ENCODE measurements around the gene EDNRA. TPM values are rescaled to one million over a fixed set of nuclear protein-coding genes. Genes with fewer than 3 reads are reported as not detected.

Gene EDNRA
- total RNA-seq, 1 experiment from 2014 or later: 2.5 TPM

GRCh38 chr4:147533331-147533730 is 52.4 kb downstream of the EDNRA start:
- ChIA-PET POLR2A (no interaction called here), CTCF (interaction anchor here (1.4 kb wide), 1 partner anchor 14 kb away, joined by 6 read pairs; no protein-coding TSS in a partner anchor)
- H3K27ac Mint-ChIP-seq: no peak overlapping the region
- ATAC-seq: no peak
- H3K36me3 Mint-ChIP-seq: 0 out of 2 replicates have a peak, but pooled peaks cover 2% of the 10 kb centered on the region
- no peak for TF ChIP-seq ETV6 (CRISPR knock-in tag; IDR thresholded peaks at IDR 0.05)
- no peak for TF ChIP-seq ZNF423 (CRISPR knock-in tag; IDR thresholded peaks at IDR 0.05)
- TF ChIP-seq ATF3 (CRISPR knock-in tag; conservative IDR thresholded peaks at IDR 0.05): no peak
- TF ChIP-seq NFATC4 (CRISPR knock-in tag; IDR thresholded peaks at IDR 0.05): no peak
- TF ChIP-seq AFF4 (CRISPR knock-in tag; IDR thresholded peaks at IDR 0.05; ENCODE audit: borderline replicate concordance): no peak
- no peak for TF ChIP-seq ZBTB43 (CRISPR knock-in tag; IDR thresholded peaks at IDR 0.05)
- TF ChIP-seq ATF6 (CRISPR knock-in tag; IDR thresholded peaks at IDR 0.05): no peak
- no peak for TF ChIP-seq CDX4 (CRISPR knock-in tag; IDR thresholded peaks at IDR 0.05; ENCODE audit: borderline replicate concordance)
- no peak for TF ChIP-seq FOXP4 (CRISPR knock-in tag; IDR thresholded peaks at IDR 0.05)
- no peak for TF ChIP-seq ZNF281 (CRISPR knock-in tag; IDR thresholded peaks at IDR 0.05)
- no peak for TF ChIP-seq PRRX2 (CRISPR knock-in tag; IDR thresholded peaks at IDR 0.05)
- no peak for TF ChIP-seq NR1H2 (CRISPR knock-in tag; IDR thresholded peaks at IDR 0.05)
- no peak for TF ChIP-seq GTF2I (CRISPR knock-in tag; conservative IDR thresholded peaks at IDR 0.05)
- TF ChIP-seq SMAD3 (CRISPR knock-in tag; IDR thresholded peaks at IDR 0.05; ENCODE audit: borderline replicate concordance): no peak
- no peak for TF ChIP-seq MAX (CRISPR knock-in tag; IDR thresholded peaks at IDR 0.05)
- no peak for TF ChIP-seq MLX (CRISPR knock-in tag; IDR thresholded peaks at IDR 0.05)
- TF ChIP-seq TP53 (CRISPR knock-in tag; IDR thresholded peaks at IDR 0.05): no peak
- TF ChIP-seq NFE2L1 (CRISPR knock-in tag; IDR thresholded peaks at IDR 0.05): no peak
- H3K4me1 Mint-ChIP-seq: 0 out of 2 replicates have a peak, but pooled peaks cover 7% of the 10 kb centered on the region
- DNase-seq (ENCODE audit: low spot score): no peak
- H3K4me3 Mint-ChIP-seq: no peak overlapping the region
- H3K27me3 Mint-ChIP-seq (ENCODE audit: low read depth): no peaks in the 10 kb centered on the region
- no peaks in the 10 kb centered on the region for H3K9me3 Mint-ChIP-seq

Measured in WTC11 (cell line).